GM18499 (cell line): Measurements from ENCODE around the gene NKTR.
"Not testable (repeated sequence)": the region's sequence is repeated elsewhere in the genome, so short reads cannot be mapped to it uniquely, and the experiment has no call there.

ENCODE experiments used
- ATAC-seq: cut with Tn5 transposase; IDR thresholded peaks from one replicate; pipeline ENCODE4 v1.9.1; 2021; ENCODE audit warnings: moderate number of reproducible peaks; ENCODE audit not compliant: insufficient read depth, unreplicated experiment

The NKTR gene

DNA sequence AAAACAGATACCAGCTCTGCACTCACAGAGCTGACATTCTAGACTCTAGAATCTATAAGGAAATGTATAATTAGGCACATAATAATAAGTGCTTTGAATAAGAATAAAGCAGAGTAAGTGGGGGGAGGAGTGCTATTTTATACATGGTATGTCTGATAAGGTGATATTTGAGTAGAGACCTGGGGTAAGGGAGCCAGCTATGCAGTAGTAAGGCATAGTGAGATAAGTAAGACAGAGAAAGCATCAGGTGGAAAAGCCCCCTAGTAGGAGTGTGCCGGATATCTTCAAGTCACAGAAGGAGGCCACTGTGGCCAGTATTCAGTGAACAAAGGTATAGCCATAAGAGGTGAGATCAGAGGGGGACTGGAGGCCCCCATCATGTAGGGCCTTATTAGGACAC, 6.9 kb upstream of the NKTR start:
- ATAC-seq = no peak

DNA sequence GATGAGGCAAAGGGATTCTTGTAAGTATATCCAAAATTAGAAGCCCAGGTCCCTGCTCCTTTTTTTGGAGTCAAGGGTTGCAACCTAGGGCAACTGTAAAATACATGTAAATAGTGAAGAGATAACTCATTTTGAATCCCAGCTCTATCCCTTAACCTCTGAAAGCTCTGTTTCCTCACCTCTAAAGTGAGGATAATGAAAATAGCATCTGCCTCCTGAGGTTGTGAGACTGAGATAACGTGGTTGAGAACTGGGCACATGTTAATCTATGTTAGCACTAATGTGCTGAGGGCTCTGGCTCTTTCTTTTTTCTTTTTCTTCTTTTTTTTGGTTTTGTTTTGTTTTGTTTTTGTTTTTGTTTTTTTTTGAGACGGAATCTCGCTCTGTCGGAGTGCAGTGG, 4.8 kb upstream of the NKTR start:
- ATAC-seq = no peak

DNA sequence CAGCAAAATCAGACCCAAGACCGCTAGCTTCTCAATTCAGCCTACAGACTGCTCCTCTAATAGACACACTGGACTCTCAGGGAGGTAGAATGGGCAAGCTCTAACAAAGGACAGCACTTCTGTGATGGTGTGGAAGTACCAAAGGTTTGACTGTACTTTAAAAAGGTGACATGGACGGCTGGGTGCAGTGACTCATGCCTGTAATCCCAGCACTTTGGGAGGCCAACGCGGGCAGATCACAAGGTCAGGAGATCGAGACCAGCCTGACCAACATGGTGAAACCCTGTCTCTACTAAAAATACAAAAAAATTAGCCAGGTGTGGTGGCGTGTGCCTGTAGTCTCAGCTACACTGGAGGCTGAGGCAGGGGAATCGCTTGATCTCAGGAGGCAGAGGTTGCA, 3.4 kb upstream of the NKTR start:
- not testable (repeated sequence) for ATAC-seq

DNA sequence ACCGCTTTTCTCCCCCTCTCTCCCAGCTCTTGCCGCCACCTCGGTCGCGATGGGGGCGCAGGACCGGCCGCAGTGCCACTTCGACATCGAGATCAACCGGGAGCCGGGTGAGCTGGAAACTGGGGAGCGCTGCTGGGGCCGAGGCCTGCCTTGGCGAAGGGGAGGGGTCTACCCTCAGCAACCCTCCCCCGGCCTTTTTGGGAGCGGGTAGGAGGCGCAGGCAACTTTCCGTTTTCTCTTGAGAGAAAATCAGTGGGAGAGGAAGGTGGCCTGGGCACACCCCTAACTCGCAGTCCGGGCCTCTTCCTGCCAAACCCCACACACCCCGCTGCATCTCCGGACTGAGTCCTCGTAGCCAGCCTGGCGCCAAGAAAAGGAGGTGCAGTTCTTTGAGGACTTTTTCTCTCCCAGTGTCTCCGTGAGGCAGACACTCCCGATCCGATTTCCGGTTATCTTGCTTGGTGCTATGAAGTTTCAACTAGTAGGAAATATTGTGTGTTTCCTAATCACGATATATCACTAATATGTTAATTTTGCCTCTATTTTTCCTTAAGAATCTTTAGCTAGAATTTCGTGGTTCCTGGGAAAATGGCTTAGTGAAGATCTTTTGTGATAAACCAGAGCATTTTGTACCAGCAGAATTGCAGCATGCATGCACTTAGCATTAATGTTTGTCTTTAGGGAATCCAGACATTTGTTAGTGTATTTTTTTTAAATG, 631 bp downstream of the NKTR start:
- ATAC-seq = no peak

DNA sequence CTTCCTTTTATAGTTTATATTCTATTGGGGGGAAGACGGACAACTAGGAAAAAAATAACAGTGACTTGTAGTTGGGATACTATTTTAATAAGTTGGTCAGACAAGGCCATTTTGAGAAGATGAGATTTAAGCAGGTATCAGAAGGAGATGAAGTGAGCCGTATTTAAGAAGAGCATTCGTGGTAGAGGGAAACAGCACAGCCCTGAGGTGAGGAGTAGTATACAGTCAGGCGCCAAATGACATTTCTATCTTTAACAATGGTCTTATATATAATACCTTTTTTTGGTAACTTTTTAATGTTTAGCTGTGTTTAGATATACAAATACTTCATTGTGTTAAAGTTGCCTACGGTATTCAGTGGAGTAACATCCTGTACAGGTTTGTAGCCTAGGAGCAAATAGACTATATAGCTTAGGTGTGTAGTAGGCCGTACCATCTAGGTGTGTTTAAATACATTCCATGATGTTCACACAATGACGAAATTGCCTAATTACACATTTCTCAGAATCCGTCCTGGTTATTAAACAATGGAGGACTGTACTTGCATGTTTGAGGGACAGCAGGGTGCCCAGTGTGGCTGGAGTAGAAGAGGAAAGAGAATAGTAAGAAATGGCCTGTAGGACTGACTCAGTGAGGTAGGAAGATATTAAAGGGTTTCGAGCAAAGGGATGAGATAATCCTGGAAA, 1.6 kb downstream of the NKTR start:
- ATAC-seq = no peak

DNA sequence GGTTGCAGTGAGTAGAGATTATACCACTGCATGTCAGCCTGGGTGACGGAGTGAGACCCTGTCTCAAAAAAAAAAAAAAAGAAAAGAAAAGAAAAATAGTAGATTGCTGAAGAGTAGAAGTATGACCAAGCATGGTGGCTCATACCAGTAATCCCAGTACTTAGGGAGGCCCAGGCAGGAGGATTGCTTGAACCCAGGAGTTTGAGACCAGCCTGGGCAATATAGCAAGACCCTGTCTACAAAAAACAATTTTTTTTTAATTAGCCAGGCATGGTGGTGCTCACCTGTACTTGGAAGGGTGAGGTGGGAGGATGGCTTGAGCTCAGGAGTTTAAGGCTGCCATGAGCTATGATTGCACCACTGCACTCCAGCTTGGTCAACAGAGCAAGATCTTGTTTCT, 2.5 kb downstream of the NKTR start:
- ATAC-seq = no peak

DNA sequence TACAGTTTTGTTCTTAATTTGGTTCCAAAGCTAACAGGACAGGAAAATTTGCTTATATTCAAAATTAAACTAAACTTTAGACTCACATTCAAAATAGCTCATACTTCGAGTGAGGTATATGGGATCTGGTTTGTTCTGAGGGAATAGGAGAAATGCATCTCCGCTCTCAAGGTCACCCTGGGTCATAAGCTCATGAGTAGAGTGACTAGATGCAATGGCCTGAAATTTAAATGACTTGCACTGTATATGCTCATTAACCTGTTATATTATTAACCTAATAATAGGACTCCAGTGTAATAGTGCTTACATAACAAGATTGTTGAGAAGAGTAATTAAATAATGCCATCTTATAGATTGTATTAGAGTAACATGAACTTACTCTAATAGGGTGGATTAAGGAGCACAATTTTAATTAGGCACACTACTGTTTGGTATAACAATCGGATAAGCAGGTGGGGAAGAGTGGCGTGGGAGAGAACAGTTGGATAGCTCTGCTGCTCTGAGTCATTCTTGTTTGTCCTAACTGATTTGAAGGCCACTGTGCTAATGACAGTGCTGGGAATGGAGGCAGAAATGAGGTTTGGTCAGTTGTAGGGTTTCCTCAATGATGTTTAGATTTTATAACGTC, 5.2 kb downstream of the NKTR start:
- no peak for ATAC-seq

DNA sequence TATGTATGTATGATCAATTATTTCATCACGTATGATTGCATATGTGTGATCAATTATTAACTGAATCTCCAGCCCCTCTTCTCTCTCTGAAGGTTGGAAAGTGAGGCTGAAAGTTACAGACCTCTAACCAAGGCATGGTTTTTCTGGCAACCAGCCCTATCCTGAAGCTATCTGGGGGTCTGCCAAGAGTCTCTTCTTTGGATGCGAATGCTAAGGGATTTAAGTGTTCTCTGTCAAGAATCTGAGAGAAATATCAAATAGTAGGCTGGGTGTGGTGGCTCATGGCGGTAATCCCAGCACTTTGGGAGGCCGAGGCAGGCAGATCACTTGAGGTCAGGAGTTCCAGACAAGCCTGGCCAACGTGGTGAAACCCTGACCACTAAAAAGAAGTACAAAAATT, 8.1 kb downstream of the NKTR start:
- ATAC-seq = no peak

DNA sequence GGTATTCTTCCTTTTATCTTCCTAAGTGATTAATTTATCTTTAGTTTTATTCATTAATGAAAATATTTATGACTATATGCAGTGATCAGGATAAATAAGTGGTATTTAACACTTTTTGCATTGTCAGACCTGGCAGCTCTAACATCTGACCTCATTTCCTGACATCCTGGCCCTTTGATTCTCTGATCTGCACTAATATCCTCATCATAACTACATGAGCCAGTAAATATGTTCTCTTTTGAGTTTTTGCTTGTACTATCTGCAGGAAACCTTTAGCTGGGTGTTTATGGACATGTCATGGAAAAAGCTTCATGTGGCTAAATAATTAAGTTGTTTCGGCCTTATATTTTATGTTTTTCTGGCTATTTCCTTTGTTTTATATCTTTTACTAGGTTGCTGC, 10.5 kb downstream of the NKTR start:
- ATAC-seq = no peak

DNA sequence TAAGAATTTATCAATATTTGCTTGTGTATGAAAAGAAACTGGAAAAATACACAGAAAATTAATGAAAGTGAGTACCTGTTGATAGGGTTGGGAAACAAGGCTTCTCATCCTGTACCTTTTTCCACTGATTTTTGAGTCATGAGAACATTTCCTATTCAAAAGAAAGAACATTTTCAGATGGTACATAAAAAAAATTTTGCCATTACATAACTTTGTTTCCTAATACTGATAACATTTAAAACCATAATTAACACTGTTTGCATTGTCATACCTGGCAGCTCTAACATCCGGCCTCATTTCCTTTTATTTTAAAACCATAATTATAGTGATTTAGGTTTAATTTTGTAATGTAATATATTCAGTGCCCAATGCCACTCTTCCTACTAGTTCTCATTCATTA, 11.7 kb downstream of the NKTR start:
- ATAC-seq = no peak

DNA sequence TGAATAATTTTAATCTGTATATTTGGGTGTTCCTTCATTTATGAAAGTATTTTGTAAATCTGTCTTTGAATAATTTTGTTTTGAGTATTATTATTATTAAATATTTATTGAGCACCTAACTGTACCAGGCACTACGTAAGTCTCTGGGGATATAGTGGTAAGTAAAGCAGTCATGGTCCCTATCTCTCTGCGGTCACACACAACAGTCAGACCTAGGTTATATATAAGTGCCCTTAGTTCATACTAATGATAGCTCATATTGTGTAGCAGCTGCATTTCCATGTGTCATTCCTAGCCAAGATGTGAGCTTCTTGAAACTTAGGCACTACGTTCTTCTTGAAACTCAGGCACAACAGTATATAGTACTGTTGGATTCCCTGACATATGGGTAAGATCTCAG, 12.4 kb downstream of the NKTR start:
- ATAC-seq = no peak

DNA sequence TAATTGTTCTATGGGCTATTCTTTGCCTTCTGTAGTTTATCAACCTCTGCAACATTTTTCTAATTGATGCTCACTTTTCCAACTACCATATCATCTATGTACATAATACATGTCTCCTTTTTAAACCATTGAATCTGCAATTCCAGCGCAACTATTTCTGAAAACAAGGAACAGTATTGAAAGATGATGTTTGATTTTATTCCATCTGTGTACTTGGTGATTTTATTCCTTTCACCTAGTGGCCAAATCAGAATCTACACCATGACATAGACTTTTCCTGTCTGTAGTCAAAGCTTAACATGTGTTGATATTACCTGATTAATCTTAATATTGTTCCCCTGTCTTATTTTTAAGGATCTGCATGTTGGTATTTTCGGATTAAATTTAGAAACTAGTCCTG, 13.0 kb downstream of the NKTR start:
- ATAC-seq = no peak

DNA sequence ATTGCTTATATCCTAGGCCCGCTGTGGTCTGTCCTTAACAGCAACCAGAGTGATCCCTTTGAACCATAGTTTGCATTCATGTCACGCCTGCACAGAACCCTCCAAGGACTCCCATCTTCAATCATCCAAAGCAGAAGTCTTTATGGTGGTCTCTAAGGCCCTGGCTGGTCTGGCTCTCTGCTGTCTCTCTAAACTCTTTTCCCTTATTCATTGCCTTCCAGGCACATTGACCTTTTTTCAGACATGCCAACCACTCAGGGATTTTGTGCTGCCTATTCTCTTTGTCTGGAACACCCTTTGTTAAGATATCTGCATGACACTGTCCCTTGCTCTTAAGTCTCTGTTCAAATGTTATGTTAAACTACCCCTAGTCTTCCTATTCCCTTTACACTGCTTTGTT, 31.1 kb downstream of the NKTR start:
- ATAC-seq = no peak

DNA sequence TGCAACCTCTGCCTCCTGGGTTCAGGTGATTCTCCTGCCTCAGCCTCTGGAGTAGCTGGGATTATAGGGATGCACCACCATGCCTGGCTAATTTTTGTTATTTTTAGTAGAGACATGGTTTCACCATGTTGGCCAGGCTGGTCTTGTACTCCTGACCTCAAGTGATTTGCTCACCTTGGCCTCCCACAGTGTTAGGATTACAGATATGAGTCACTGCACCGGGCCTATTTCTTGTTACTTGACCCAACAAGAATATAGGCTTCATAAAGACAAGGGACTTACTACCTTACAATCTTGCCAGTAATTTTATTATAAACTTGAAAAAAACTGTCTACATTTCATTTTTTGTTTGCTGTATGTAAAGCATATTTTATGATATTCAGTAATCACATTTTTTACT, 31.7 kb downstream of the NKTR start:
- no peak for ATAC-seq

DNA sequence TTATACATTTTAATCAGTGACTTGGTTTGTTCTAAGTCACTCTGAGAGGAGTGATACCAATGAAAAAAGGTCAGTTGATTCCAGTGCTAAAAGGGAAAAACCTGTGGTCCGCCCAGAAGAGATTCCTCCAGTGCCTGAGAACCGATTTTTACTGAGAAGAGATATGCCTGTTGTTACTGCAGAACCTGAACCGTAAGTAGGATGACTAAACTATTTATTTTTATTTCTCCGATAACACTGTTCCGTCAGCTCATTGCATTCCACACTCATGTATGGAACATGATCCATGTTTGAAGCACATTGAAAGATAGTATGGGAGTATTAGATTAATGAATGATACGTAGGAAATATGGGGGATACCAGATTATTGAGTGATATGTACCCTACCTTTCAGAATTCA, 33.1 kb downstream of the NKTR start:
- no peak for ATAC-seq

DNA sequence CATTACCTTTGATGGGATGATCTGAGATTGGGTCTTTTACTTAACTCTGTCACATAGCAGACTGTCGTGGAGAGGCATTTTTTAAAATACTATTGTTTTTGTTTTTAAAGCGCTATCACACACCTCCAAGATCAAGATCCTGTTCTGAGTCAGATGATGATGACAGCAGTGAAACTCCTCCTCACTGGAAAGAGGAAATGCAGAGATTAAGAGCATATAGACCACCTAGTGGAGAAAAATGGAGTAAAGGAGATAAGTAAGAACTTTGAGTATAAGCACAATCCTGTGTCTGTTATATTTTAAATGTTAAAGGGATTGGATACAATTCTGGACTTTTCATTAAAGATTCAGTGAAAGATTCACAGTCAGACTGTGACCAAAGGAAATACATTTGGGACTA, 34.6 kb downstream of the NKTR start:
- ATAC-seq = no peak

DNA sequence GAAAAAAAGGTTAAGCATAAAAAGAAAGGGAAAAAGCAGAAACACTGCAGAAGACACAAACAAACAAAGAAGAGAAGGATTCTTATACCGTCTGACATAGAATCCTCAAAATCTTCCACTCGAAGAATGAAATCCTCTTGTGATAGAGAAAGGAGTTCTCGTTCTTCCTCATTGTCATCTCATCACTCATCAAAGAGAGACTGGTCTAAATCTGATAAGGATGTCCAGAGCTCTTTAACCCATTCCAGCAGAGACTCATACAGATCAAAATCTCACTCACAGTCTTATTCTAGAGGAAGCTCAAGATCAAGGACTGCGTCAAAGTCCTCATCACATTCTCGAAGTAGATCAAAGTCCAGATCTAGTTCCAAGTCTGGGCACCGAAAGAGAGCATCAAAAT, 36.5 kb downstream of the NKTR start:
- no peak for ATAC-seq

DNA sequence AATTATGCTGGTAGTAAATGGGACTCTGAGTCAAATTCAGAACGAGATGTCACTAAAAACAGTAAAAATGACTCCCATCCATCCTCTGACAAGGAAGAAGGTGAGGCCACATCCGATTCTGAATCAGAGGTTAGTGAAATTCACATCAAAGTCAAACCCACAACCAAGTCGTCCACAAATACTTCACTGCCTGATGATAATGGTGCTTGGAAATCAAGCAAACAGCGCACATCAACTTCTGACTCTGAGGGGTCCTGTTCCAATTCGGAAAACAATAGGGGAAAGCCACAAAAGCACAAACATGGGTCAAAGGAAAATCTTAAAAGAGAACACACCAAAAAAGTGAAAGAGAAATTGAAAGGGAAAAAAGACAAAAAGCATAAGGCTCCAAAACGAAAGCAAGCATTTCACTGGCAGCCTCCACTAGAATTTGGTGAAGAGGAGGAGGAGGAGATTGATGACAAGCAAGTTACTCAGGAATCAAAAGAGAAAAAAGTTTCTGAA, 37.9 kb downstream of the NKTR start:
- ATAC-seq = no peak

DNA sequence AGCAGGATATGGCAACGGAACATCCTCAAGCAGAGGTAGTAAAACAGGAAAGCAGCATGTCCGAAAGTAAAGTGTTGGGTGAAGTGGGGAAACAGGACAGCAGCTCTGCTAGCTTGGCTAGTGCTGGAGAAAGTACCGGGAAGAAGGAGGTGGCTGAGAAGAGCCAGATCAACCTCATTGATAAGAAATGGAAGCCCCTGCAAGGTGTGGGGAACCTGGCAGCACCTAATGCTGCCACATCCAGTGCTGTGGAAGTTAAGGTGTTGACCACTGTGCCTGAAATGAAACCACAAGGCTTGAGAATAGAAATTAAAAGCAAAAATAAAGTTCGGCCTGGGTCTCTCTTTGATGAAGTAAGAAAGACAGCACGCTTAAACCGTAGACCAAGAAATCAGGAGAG, 38.7 kb downstream of the NKTR start:
- ATAC-seq = no peak

DNA sequence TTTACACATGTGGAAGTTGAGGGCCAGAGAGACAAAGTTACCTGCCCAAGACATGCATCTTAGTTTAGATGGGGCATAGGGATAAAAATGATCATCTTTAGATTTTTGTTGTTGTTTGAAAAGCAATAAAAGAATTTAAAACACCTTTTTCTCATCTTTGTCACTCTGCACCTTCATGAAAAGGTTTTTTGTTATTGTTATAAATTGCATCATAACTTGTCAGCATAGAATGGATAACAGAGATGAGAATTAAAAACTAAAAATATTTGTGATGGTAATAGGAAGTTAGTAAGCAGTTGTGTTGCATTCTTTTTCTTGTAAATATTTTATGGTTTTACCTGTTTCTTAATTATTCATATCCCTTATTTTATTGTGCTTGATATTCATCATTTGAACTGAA, 39.6 kb downstream of the NKTR start:
- no peak for ATAC-seq

DNA sequence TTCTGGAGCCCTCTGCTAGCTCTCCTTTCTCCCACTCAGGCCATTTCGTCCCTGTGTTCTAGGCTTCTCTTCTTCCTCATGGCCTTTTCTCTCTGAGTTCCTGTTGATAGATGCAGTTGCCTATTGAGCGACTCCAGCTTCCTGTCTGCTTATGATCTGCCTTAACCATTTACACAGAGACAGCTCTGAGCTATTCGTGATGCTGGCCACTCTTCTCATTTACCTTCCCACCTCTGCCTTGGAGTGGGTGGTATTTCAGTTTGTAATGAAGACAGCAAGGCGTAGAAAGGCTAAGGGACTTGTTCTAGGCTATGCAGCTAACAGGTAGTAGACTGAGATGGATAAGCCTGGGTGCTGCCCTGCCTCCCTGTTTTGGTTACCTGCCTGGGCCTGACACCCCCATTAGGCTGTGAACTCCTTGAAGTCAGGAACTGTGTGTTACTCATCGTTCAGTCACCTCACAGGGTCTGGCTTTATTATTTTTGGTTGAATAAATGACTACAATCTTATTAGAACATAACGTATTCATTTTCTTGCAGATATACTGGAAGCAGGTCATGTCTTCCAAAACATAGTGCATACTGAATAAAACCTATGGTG, 40.4 kb downstream of the NKTR start:
- ATAC-seq = no peak
